Hematopoietic multipotent progenitor cell treated with erythropoietin and hydrocortisone succinate and interleukin-3 and kit ligand, for 15 days (in vitro differentiated cells): ENCODE results near the gene FYN.
"Not testable (repeated sequence)": the region's sequence is repeated elsewhere in the genome, so short reads cannot be mapped to it uniquely, and the experiment has no call there.

Experiments
- DNase-seq: peaks from one replicate; pipeline ENCODE4 v3.0.0-alpha.2; 2015; ENCODE audit warnings: low spot score

Gene FYN

DNA sequence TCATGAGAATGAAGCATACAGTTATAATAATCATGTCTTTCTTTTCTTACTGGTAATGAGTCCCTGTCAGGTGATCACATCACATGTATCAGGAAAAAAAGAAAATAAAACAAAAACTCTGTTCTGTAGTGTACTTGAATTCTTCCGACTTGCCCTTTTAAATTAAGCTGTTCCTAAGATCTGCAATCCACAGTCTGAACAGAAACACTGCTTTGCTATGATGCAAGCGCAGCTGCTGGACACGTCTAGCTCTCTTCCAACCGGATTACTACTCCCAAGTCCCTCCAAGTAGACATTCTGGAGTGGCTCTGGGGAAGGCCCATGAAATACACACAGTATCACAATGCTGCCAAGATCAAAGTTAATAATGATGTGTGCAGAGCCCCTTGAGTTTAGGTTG is 83.7 kb downstream of the FYN start:
- DNase-seq, result no peak

DNA sequence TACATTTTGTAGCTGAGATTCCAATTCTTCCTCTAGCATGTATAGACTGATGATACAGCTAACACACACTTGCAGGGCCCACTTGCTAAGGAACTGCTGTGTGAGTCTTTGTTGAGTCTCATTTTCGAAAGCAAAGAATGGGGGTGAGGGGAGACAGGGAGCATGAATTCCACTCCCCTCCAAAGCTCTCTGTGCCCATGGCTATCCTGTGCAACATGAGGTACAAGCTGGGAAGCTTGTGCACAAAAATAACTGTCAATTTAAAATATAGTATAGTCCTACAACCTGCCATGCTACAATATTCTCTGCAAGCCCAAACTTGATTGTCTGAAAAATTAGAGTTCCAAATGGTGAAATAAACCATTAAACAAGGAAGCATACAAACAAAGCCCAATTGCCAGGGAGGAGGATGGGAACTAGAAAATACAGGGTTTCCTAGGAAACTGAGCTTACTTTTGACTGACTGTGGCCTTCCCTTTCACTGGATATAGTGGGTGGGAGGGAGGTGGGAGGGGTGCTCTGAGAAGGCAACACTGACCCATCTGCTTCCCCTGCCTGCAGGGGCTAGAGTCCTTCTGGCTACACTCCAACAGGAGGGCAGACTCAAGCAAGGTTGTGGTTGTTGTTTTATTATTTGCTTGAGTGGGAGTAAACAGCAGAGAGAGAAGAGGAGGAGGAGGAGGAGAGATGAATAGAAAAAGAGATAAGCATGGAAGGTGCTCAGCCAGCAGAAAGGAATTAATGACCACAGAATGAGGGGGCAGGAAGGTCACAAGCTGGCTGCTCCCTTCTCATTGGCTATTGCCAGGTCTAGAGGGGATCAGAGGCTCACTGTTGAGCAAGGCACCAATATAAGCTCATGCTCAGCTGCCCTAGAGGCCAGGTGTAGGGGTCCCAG is 84.6 kb downstream of the FYN start:
- DNase-seq, result no peak

DNA sequence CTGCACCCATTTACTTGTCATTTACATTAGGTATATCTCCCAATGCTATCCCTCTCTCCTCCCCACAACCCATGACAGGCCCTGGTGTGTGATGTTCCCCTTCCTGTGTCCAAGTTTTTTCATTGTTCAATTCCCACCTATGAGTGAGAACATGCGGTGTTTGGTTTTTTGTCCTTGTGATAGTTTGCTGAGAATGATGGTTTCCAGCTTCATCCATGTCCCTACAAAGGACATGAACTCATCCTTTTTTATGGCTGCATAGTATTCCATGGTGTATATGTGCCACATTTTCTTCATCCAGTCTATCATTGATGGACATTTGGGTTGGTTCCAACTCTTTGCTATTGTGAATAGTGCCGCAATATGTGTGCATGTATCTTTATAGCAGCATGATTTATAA is 87.1 kb downstream of the FYN start:
- not testable (repeated sequence) for DNase-seq

DNA sequence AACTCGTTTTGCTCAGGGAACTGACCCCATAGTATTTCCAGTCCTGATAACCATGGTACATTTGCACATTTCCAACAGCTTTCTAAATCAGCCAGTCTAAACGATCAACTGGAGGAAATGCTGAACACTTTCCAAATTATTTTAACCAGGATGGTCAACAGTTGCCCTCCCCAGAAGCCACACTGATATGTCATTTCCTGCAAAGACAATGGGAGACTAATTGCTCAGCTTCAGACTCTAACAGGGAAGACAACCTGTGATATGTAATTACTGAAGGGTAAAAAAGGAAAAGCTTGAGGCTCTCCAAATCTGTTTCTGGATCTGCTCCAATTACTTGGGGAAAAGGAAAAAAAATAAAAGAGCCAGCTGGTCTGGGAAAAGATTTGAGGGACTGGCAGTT is 88.8 kb downstream of the FYN start:
- DNase-seq, result no peak

DNA sequence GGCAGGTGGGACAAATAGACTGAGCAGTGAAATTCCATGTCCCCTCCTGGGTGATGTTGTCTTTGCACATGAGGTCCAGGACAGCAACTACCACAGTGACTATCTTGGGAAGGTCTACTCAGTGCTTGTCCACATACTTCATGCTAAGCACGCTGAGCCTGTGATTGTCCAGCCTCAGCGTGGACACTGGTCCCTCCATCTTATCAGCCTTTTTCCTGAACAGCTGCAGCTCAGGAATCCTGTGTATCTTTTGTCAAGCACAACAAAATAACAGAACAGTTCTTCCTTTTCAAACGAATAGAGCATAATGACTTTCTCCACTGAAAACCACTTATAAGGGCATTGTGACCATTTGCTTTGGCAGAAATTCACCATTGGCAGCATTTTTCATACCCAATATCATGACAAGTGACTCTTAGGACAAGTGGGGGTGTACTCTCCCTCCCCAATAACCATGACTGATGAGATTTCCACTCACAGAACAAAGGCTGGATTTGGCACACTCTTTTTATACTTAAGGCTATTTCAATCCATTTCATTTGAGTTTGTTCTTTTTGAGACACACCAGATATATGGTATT is 90.3 kb downstream of the FYN start:
- no peak for DNase-seq

- DNase-seq, result peak; percentile 12
Observed at GRCh38 chr6:111782192-111782809, 91.0 kb downstream of the FYN start.

GRCh38 chr6:111781041-111781708 is 92.1 kb downstream of the FYN start:
- DNase-seq, result peak; percentile 48

- no peak for DNase-seq
Observed at GRCh38 chr6:111780393-111780792, 92.9 kb downstream of the FYN start.

DNA sequence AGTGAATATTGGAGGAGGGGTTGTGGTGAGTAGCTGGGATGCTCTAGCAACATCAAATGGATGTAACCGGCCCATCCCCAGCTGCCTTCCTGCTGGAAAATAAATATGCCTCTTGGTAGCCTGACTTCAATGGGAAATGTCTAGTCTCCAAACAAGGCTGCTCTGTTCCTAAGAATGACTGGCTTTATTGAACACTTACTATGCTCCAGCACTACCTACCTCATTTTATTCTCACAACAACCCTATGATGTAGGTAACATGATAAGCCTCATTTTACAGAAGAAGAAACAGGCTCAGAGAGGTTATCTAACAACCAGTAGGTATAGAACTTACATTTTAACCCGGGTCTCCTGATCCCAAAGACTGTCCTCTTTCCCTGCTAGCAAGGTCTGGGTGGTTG is 93.6 kb downstream of the FYN start:
- DNase-seq, result no peak

GRCh38 chr6:111779031-111779430 is 94.2 kb downstream of the FYN start:
- no peak for DNase-seq

DNA sequence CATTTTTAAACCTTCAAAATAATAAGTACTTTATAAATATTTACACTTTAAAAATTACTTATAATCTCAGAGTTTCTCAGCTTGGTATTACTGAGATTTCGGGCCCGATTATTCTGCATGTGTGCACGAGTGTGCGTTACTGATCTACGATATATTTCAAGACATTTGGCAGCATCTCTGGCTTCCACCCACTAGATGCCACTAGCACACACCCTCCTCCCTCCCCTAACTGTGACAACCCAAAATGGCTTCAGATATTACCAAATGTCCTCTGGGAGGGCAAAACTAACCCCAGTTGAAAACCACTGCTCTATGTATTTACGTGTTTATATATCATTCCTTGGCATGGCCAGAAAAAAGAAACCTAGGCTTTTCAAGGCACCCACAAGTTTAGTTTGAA is 95.9 kb downstream of the FYN start:
- DNase-seq, result peak; percentile 28

GRCh38 chr6:111776236-111777221 is 96.7 kb downstream of the FYN start:
- no peak for DNase-seq

DNA sequence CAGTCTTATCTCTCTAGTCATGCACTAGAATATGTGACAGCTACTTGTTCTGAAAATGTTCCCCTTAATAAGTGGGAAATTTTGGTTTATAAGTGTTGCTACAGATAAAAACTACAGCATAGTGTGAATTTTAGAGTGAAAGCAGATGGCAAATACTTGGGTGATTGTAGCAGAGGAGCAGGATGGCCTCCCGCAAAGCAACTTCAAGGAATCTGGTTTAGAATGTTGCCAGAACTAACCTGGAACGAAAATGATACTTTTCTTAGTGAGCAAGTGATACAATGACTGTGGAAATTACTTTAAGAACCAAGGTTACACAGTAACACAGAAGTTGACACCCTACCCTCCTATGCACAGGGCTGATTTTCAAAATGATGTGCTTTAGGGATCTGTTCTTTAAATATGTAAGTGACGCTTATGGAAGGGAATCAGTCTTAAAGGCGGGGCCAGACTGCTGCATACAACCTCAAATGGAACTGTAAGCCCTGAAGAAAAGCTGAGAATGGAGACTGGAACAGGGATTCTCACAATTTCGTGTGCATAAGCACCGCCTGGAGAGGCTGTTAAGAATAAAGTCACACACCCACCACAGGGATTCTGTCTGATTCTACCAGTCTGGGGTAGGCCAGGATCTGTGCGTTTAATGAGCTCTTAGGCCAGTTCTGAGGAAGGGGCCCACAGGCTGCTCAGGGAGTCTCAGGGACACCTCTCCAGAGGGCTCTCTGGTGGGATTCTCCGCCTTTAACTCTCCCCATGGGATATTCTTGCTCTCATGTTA is 97.9 kb downstream of the FYN start:
- DNase-seq, result no peak

DNA sequence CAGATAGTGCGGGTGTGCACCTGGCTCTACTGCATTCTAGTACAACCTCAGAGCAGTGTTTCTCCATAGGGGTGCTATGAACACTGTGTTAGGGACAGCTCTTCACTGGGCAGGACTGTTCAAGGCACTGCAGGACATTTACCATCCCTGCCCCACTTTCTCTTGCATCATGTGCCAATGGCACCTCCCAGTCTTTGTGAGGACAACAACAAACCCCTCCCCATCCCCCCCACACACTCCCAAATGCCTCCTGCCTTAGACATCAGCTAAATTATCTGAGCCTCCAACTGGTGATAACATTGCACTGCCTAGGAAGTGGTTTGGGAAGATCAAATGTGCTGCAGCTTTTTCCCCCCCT is 98.9 kb downstream of the FYN start:
- no peak for DNase-seq

- DNase-seq, result no peak
Observed at GRCh38 chr6:111773501-111774345, 99.5 kb downstream of the FYN start.

DNA sequence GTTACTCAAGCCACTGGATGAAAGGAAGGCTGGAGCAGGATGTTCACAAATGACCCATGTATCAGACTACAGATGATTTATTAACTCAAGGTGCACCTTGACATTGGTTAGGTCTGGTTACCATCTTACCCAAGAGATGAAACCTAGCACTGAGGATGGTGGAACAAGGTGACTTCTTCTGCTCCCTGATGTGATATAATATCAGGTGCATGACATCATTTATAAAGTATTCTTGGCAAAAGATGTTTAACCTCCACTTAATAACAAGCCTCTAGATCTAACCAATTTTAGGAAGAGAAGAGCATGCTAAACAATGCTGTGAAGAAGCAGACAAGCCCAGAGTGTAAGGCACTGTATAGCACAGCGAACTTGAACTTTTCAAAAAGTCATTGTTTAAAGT is 100.9 kb downstream of the FYN start:
- no peak for DNase-seq

- no peak for DNase-seq
Observed at GRCh38 chr6:111771629-111772028, 101.6 kb downstream of the FYN start.

DNA sequence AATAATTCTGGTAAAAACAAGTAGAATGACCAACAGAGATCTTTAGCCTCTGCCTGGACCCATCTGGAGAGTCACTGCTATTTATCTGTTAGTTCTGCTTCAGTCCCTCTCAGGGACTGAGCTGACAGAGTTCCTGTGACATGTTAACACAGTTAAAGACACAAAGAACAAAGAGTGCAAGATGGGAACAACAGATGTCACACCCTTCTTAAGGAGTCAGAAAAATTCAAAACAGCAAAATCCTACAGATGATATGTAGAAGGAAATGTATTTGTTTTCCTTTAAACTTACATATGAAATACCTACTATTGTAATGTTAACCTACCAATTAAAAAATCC is 102.2 kb downstream of the FYN start:
- DNase-seq, result no peak

DNA sequence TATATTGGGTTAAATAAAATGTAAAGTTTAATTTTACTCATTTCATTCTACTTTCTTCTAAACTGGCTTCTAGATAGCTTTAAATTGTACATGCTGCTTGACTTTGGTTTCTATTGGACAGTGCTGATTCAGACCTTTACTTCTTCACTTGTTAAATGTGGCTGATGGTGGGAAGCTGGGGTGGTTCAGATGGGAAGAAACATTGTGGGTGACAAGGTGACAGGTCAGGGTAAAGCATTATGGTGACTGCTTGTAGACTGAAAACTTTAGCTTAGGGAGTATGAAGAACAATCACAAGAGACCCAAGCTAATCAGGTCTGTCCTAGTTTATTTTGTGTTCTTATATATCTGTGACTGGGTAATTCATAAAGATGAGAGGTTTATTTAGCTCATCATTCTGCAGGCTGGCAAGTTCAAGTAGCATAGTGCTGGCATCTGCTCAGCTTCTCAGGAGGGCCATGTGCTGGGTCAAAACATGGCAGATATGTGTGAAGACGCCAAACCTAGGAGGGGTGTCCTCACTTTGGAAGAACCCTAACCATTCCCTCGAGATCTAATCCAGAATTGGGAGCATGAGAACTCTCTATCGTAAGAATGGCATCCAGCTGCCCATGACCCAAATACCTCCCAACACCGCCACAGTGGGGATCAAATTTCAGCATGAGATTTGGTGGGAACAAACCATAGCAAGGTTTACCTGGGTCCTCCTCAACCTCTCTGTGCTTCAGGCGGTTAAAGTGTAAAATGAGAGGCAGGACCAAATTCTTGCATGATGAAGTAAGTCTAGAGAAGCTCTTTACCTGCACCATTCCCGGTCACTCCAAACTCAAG is 102.8 kb downstream of the FYN start:
- DNase-seq, result no peak
